HFF-Myc (cell line): ENCODE measurements around the gene MN1.

Experiments
- DNase-seq: peaks from one replicate; pipeline ENCODE4 v3.0.0-alpha.2; 2011; ENCODE audit warnings: low read depth; ENCODE audit errors: extremely low read depth
- H3K4me3 ChIP-seq: replicated peaks from 2 replicates; pipeline ENCODE4 v1.5.1; 2011; ENCODE audit warnings: low read depth, mild to moderate bottlenecking, control low read depth, low read length
- TF ChIP-seq, protein P1 (sequence below): IDR thresholded peaks from 2 replicates; pipeline ENCODE4 v1.5.1; 2012; ENCODE audit warnings: mild to moderate bottlenecking, low read depth, low read length, control low read depth; ENCODE audit errors: missing control alignments

MN1 gene

GRCh38 chr22:27719535-27720227 is 81.9 kb downstream of the MN1 start:
- TF ChIP-seq, protein P1, sequence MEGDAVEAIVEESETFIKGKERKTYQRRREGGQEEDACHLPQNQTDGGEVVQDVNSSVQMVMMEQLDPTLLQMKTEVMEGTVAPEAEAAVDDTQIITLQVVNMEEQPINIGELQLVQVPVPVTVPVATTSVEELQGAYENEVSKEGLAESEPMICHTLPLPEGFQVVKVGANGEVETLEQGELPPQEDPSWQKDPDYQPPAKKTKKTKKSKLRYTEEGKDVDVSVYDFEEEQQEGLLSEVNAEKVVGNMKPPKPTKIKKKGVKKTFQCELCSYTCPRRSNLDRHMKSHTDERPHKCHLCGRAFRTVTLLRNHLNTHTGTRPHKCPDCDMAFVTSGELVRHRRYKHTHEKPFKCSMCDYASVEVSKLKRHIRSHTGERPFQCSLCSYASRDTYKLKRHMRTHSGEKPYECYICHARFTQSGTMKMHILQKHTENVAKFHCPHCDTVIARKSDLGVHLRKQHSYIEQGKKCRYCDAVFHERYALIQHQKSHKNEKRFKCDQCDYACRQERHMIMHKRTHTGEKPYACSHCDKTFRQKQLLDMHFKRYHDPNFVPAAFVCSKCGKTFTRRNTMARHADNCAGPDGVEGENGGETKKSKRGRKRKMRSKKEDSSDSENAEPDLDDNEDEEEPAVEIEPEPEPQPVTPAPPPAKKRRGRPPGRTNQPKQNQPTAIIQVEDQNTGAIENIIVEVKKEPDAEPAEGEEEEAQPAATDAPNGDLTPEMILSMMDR, result no peak
- no peak overlapping the region for H3K4me3 ChIP-seq
- peak; percentile 35 for DNase-seq

DNA sequence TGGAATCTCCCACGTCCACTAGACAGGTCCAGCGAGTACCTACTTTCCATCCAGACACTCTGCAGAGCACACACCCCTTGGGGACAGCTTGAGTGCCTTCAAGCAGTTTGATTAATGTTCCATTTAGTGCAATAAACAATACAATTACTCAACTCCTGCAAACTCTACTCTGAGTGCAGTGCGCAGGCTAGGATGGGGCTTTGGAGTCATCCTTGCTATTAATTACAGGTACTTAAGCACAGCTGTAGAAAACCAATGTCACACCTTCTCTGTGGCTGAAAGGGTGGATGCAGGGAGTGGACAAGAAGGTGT is 82.6 kb downstream of the MN1 start:
- no peak overlapping the region for H3K4me3 ChIP-seq
- TF ChIP-seq, protein P1, result no peak
- DNase-seq, result no peak

DNA sequence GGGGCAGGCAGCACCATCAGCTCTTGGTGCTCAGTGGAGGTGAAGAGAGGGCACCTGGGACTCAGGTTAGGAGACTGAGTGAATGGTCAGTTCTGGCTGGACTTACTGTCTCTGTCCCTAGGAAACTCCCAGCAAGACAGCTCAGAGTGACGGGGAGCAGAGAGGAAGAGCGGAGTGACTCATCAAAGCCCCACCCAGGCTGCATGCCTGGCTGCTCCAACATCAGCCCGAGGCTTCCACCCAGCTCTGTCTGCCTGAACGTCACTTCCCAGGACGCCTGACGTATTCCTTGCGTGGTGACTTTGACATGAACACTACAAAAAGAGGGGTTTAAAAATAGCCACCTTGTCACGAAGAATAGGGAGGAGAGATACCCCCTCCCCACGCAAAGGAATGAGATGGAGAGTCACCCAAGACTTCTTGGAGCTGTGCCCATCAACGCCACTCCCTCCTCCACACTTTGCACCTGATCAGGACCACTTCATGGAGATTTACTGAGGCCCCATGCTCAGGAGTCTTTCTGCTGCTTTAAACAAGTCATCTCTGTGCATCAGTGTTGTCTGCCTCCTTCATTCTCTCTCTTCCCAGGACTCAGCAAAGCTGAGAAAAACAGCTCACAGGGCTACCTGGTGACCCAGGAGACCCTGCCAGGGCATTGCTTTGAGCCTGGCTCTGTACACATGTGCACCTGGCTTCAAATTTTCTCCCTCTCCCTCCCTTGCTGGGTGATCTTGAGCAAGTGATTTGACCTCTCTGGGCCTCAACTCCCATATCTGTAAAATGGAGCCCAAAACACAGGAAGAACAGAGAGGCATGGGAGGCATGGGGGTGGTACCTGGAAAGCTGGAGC is 83.1 kb downstream of the MN1 start:
- H3K4me3 ChIP-seq, result no peak overlapping the region
- peak; percentile 84 for DNase-seq
- TF ChIP-seq, protein P1, result no peak

- DNase-seq, result no peak
- TF ChIP-seq, protein P1, result no peak
- no peak overlapping the region for H3K4me3 ChIP-seq
These were observed 84.5 kb downstream of the MN1 start for GRCh38 chr22:27717094-27717493.

DNA sequence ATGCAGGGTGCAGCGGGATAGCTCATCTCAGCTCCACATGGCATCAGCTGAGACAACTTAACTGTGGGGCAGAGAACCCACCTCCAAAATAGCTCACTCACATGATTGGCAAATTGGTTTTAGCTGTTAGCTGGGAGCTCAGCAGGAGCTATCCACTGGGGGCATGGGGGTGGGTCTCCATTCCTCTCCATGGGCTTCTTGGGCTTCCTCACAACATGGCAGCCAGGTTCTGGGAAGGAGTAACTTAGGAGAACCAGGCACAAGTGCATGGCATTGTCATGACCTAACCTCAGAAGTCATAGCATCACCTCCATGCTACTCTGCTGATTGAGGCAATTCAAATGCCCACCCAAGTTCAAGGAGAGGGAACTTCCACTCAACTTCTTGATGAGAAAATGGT is 85.5 kb downstream of the MN1 start:
- no peak overlapping the region for H3K4me3 ChIP-seq
- TF ChIP-seq, protein P1, result no peak
- DNase-seq, result no peak

- TF ChIP-seq, protein P1, result peak; percentile 15
- DNase-seq, result no peak
- no peak overlapping the region for H3K4me3 ChIP-seq
These were observed 86.5 kb downstream of the MN1 start for GRCh38 chr22:27715106-27715505.

DNA sequence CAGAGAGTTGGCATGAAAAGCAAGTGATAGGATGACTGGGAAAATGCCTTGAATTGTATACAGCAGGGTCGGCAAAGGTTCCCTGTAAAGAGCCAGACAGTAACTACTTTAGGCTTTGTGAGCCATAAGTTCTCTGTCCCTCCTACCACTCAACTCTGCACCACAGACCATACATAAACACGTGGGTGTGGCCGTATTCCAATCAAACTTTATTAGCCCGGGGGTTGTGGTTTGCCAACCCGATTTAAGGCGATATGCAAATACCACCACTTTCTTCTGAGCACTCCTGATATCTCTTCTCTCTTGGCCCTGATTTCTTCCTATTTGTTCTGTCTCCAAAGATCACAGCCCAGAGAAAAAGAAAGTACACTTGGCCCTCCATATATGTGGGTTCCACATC is 87.5 kb downstream of the MN1 start:
- no peak for DNase-seq
- TF ChIP-seq, protein P1, result no peak
- no peak overlapping the region for H3K4me3 ChIP-seq
